IPS-18a (cell line): ENCODE measurements around the gene DRP2.
"Not testable (repeated sequence)": the region's sequence is repeated elsewhere in the genome, so short reads cannot be mapped to it uniquely, and the experiment has no call there.

ENCODE experiments used
- H3K27ac ChIP-seq: one replicate; pipeline ENCODE4 v1.5.1; 2013; ENCODE audit warnings: low read length
- H3K27me3 ChIP-seq: one replicate; pipeline ENCODE4 v1.6.1; 2013; ENCODE audit warnings: mild to moderate bottlenecking, low read length; ENCODE audit not compliant: control insufficient read depth, insufficient read depth
- H3K36me3 ChIP-seq: one replicate; pipeline ENCODE4 v1.6.1; 2013; ENCODE audit warnings: low read depth, low read length; ENCODE audit not compliant: control insufficient read depth
- H3K4me1 ChIP-seq: one replicate; pipeline ENCODE4 v1.6.1; 2013; ENCODE audit warnings: low read depth, low read length; ENCODE audit not compliant: control insufficient read depth
- H3K4me3 ChIP-seq: one replicate; pipeline ENCODE4 v1.5.1; 2013; ENCODE audit warnings: low read length
- H3K9ac ChIP-seq: one replicate; pipeline ENCODE4 v1.6.1; 2013; ENCODE audit warnings: mild to moderate bottlenecking, low read length, moderate library complexity
- H3K9me3 ChIP-seq: one replicate; pipeline ENCODE4 v1.6.1; 2013; ENCODE audit warnings: low read depth, low read length; ENCODE audit not compliant: control insufficient read depth

The DRP2 gene

GRCh38 chrX:101219116-101219863, at the start of gene DRP2:
DRP2 (plus strand) TSS chrX:101219786; CDS start chrX:101231648, 11,862 bp downstream.
- peak within 1 kb of the TSS; percentile 51 for H3K4me3 ChIP-seq
- no peaks in the 10 kb centered on the region for H3K36me3 ChIP-seq
- no peak within 1 kb of the TSS for H3K9ac ChIP-seq
- H3K4me1 ChIP-seq, result peaks cover 5% of the 10 kb centered on the region
- no peak within 1 kb of the TSS for H3K27ac ChIP-seq
- H3K9me3 ChIP-seq, result no peaks in the 10 kb centered on the region
- H3K27me3 ChIP-seq, result no peaks in the 10 kb centered on the region

GRCh38 chrX:101171883-101172400, 47.6 kb upstream of the DRP2 start:
- H3K9me3 ChIP-seq, result no peaks in the 10 kb centered on the region
- no peaks in the 10 kb centered on the region for H3K27me3 ChIP-seq
- H3K36me3 ChIP-seq, result no peaks in the 10 kb centered on the region
- H3K9ac ChIP-seq, result no peak overlapping the region
- no peak overlapping the region for H3K27ac ChIP-seq
- no peak overlapping the region for H3K4me3 ChIP-seq
- no peaks in the 10 kb centered on the region for H3K4me1 ChIP-seq

GRCh38 chrX:101176439-101176838, 43.1 kb upstream of the DRP2 start:
- H3K4me3 ChIP-seq, result no peak overlapping the region
- H3K27ac ChIP-seq, result no peak overlapping the region
- no peaks in the 10 kb centered on the region for H3K36me3 ChIP-seq
- no peak overlapping the region for H3K9ac ChIP-seq
- no peaks in the 10 kb centered on the region for H3K27me3 ChIP-seq
- no peaks in the 10 kb centered on the region for H3K9me3 ChIP-seq
- H3K4me1 ChIP-seq, result no peaks in the 10 kb centered on the region

GRCh38 chrX:101184876-101185275, 34.7 kb upstream of the DRP2 start:
- H3K4me1 ChIP-seq, H3K36me3 ChIP-seq, H3K27ac ChIP-seq, H3K9ac ChIP-seq, H3K4me3 ChIP-seq, H3K9me3 ChIP-seq, H3K27me3 ChIP-seq: not testable (repeated sequence)

GRCh38 chrX:101187961-101188360, 31.6 kb upstream of the DRP2 start:
- H3K27me3 ChIP-seq, result peaks cover 17% of the 10 kb centered on the region
- not testable (repeated sequence) for H3K4me3 ChIP-seq, H3K9me3 ChIP-seq, H3K27ac ChIP-seq, H3K9ac ChIP-seq, H3K4me1 ChIP-seq, H3K36me3 ChIP-seq

GRCh38 chrX:101190736-101191135, 28.9 kb upstream of the DRP2 start:
- H3K27ac ChIP-seq, result no peak overlapping the region
- H3K27me3 ChIP-seq, result peaks cover 17% of the 10 kb centered on the region
- peak overlapping the region; percentile 65 for H3K4me3 ChIP-seq
- H3K4me1 ChIP-seq, result peaks cover 6% of the 10 kb centered on the region
- H3K9ac ChIP-seq, result peak overlapping the region; percentile 27
- no peaks in the 10 kb centered on the region for H3K36me3 ChIP-seq
- no peaks in the 10 kb centered on the region for H3K9me3 ChIP-seq

- H3K4me1 ChIP-seq, result peaks cover 6% of the 10 kb centered on the region
- H3K27me3 ChIP-seq, result peaks cover 17% of the 10 kb centered on the region
- H3K9me3 ChIP-seq, result no peaks in the 10 kb centered on the region
- no peak overlapping the region for H3K27ac ChIP-seq
- peak overlapping the region; percentile 27 for H3K9ac ChIP-seq
- H3K4me3 ChIP-seq, result peak overlapping the region; percentile 65
- no peaks in the 10 kb centered on the region for H3K36me3 ChIP-seq
These were observed 28.3 kb upstream of the DRP2 start for GRCh38 chrX:101191217-101191750.

GRCh38 chrX:101195442-101196173, 24.0 kb upstream of the DRP2 start:
- Histone ChIP-seq H3K9ac (no peak overlapping the region), H3K9me3 (no peaks in the 10 kb centered on the region), H3K4me1 (peaks cover 6% of the 10 kb centered on the region), H3K4me3 (no peak overlapping the region), H3K27me3 (peaks cover 10% of the 10 kb centered on the region), H3K27ac (no peak overlapping the region), H3K36me3 (no peaks in the 10 kb centered on the region)

- H3K27ac ChIP-seq, result no peak overlapping the region
- H3K27me3 ChIP-seq, result no peaks in the 10 kb centered on the region
- no peak overlapping the region for H3K4me3 ChIP-seq
- no peak overlapping the region for H3K9ac ChIP-seq
- H3K4me1 ChIP-seq, result peaks cover 3% of the 10 kb centered on the region
- H3K9me3 ChIP-seq, result no peaks in the 10 kb centered on the region
- H3K36me3 ChIP-seq, result no peaks in the 10 kb centered on the region
These were observed 15.7 kb upstream of the DRP2 start for GRCh38 chrX:101203761-101204351.

GRCh38 chrX:101206471-101206870, 13.1 kb upstream of the DRP2 start:
- Histone ChIP-seq H3K36me3 (no peaks in the 10 kb centered on the region), H3K27me3 (no peaks in the 10 kb centered on the region), H3K4me3 (no peak overlapping the region), H3K27ac (no peak overlapping the region), H3K9ac (no peak overlapping the region), H3K4me1 (peaks cover 10% of the 10 kb centered on the region), H3K9me3 (no peaks in the 10 kb centered on the region)

- Histone ChIP-seq H3K4me3 (no peak overlapping the region), H3K36me3 (no peaks in the 10 kb centered on the region)
These were observed 11.3 kb upstream of the DRP2 start for GRCh38 chrX:101208152-101208905.

More at GRCh38 chrX:101208152-101208905, 11.3 kb upstream of the DRP2 start:
- Histone ChIP-seq H3K4me1 (peaks cover 10% of the 10 kb centered on the region), H3K9me3 (no peaks in the 10 kb centered on the region), H3K27ac (no peak overlapping the region), H3K27me3 (no peaks in the 10 kb centered on the region), H3K9ac (no peak overlapping the region)
